ENCODE measurements around the gene PTCHD1. TPM values are rescaled to one million over a fixed set of nuclear protein-coding genes. Genes with fewer than 3 reads are reported as not detected.

The PTCHD1 gene
- total RNA-seq, 1 experiment from 2014 or later = not detected

- no peaks in the 10 kb centered on the region for H3K9me2 ChIP-seq (ENCODE audit: insufficient read depth)
- no peaks in the 10 kb centered on the region for H3K4me1 ChIP-seq (ENCODE audit: control insufficient read depth in 1 of 2, insufficient read depth in 2 of 2, low read length in 2 of 2)
- 0 out of 2 replicates have a peak, but pooled peaks cover 5% of the 10 kb centered on the region for H3K27me3 ChIP-seq (ENCODE audit: insufficient read depth, low read length)
- CTCF ChIA-PET = interaction anchor here (0.9 kb wide), 1 partner anchor 14 kb away, joined by 3 read pairs; no protein-coding TSS in a partner anchor
- RAD21 ChIA-PET (ENCODE audit: low non-redundant PET in 1 of 2, low total read pairs in 2 of 2, uncharacterized antibody in 2 of 2, unreplicated experiment in 2 of 2) = no interaction called here
- no peak for TF ChIP-seq EGR1 (IDR thresholded peaks at IDR 0.05; ENCODE audit: low read depth)
- TF ChIP-seq ATF3 (IDR thresholded peaks at IDR 0.05) = no peak
- TF ChIP-seq REST (IDR thresholded peaks at IDR 0.05; ENCODE audit: low read depth) = no peak
- TF ChIP-seq EZH2 (IDR thresholded peaks at IDR 0.05) = no peak
- TF ChIP-seq POLR2AphosphoS5 (IDR thresholded peaks at IDR 0.05; ENCODE audit: low read depth, low read length) = no peak
- TF ChIP-seq TCF7L2 (IDR thresholded peaks at IDR 0.05; ENCODE audit: borderline replicate concordance, extremely low read depth, insufficient read depth, insufficient read length) = no peak
- no peak for TF ChIP-seq EZH2phosphoT487 (IDR thresholded peaks at IDR 0.05; ENCODE audit: borderline replicate concordance)
- TF ChIP-seq JUND (IDR thresholded peaks at IDR 0.05) = no peak
- no peak overlapping the region for H3K4me2 ChIP-seq (ENCODE audit: low read length)
- no peak overlapping the region for H3K4me3 ChIP-seq (replicated peaks in 1 of 2; ENCODE audit: low read depth in 1 of 2, low read length in 2 of 2)
- no TSS peak for BruUV-seq (replicated peaks)
- intact Hi-C loops (cut with micrococcal nuclease) = no loop called here
- no peak for ATAC-seq
- no peak overlapping the region for H3K27ac ChIP-seq (ENCODE audit: low read depth, low read length)
- POLR2A ChIA-PET = no interaction called here
- no peaks in the 10 kb centered on the region for H3K9me3 ChIP-seq (ENCODE audit: control insufficient read depth in 1 of 2, insufficient read depth in 1 of 2, low read depth in 1 of 2, low read length in 2 of 2)
- H4K20me1 ChIP-seq (ENCODE audit: insufficient read depth) = no peaks in the 10 kb centered on the region
- no peak overlapping the region for H2AFZ ChIP-seq (ENCODE audit: low read depth, low read length, poor library complexity, severe bottlenecking)
- H3K36me3 ChIP-seq (ENCODE audit: control insufficient read depth in 1 of 2, insufficient read depth in 2 of 2, low read length in 2 of 2) = no peaks in the 10 kb centered on the region
- H3K79me2 ChIP-seq (ENCODE audit: insufficient read depth, low read length) = no peaks in the 10 kb centered on the region
- no peak for DNase-seq (ENCODE audit: low read depth, low spot score)
- no peak overlapping the region for H3K9ac ChIP-seq (ENCODE audit: low read length)
Measured at GRCh38 chrX:23331701-23332100, 2.9 kb upstream of the PTCHD1 start.
